ENCODE results near the gene PHACTR3.
"Not testable (repeated sequence)": the region's sequence is repeated elsewhere in the genome, so short reads cannot be mapped to it uniquely, and the experiment has no call there.

The PHACTR3 gene

DNA sequence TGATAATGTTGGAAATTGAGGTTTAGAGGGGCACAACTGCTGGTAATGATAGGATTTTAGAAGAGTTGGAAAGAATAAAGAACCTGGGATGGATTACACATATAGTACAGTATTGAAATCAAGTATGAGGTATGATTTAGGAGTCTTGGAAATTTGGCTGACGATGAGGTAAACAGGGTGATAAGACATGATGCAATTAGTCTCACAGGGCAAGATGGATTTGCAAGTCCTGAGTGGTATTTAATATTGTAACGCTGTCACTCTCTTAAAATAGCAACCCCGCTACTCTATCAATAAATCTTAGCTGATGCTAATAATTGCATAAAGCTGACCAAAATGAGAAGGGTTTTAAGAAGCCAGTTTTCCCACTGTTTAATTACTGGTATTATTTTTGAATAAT, 258.7 kb downstream of the PHACTR3 start:
- FAIRE-seq (no peak), DNase-seq (ENCODE audit: extremely low spot score, insufficient read length, low read depth) (no peak)

DNA sequence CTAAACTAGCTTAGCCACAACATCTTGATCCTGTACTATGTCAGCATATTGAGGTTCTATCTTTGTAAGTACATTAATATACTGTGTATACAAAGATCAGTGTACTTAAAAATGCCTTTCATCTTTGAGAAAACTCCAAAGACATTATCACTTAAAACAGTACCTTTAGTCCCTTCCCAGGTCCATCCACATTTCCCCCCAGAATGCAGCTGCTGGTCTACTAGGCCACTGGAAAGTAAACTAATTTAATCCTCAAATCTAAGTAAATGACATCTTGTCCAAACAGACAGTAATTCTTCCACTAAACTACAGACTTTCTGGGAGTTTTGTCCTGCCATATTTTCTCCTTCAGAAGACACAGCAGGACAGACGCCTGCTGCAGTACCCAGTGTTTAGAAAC, 260.4 kb downstream of the PHACTR3 start:
- no peak for FAIRE-seq
- no peak for DNase-seq (ENCODE audit: extremely low spot score, insufficient read length, low read depth)

DNA sequence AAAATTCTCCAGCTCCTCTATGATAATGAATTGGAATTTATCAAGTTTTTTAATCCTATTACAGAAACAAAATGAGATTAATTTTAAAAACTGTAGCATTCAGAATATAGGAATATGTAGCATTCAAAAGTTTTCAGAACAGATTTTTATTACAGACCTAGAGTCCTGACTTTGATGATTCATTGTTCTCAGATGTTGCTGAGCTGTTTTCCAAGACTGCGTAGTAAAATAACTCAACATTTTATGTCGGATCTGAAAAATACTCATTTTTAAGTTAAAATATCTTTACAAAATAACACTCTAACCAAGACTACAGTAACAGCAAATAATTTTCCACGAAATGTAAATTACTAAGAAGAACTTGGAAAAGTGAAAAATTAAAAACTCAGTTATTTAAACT, 262.0 kb downstream of the PHACTR3 start:
- no peak for DNase-seq (ENCODE audit: extremely low spot score, insufficient read length, low read depth)
- no peak for FAIRE-seq

DNA sequence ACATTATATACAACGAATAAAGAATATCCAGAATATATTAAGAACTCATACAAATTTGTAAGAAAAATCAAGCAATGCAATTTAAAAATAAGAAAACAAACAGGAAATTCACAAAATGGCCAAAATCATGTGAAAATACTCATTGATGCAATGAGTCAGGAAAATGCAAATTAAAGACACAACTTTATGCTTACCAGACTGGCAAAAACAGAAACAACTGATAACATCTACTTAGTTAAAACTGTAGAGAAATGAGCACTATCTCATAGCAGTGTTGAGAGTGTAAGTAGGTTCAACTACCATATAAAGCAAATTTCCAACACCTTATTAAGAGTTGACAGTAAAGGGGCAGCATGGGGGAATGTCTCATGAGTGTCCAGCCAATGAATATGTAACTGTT, 266.8 kb downstream of the PHACTR3 start:
- FAIRE-seq (no peak), DNase-seq (ENCODE audit: extremely low spot score, insufficient read length, low read depth) (no peak)

DNA sequence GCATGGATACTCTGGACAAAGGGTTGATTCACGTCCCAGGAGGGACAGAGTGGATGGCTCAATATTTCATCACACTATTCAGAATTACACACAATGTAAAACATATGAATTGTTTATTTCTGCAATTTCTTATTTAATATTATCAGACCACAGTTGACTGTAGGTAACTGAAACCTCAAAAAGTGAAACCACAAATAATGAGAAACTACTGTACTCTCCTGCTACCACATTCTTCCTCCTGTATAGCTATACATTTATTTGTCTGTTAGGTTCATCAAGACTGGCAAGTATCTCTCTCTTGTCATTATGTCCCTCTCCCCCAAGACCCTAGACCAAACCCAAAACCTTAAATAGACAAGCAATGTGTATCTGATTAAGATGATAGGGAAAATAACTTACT, 269.1 kb downstream of the PHACTR3 start:
- no peak for DNase-seq (ENCODE audit: extremely low spot score, insufficient read length, low read depth)
- FAIRE-seq: no peak

DNA sequence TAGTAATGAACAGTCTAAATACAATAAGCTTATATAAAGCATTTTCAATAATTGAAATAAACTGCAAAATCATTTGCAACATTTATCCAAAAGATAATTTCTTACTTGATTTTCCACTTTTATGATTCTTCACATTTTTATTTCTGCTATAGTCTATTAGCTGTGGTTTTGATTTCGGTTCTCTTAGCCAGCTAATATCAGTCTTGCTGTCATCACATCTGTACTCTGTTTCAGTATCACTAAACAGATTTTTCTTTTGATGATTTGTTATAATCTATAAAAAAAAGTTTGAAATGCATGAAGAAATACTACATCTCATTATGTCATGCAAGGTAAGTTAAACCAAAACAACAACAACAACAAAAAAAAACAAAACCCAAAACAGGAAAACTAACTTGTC, 275.9 kb downstream of the PHACTR3 start:
- no peak for FAIRE-seq

DNA sequence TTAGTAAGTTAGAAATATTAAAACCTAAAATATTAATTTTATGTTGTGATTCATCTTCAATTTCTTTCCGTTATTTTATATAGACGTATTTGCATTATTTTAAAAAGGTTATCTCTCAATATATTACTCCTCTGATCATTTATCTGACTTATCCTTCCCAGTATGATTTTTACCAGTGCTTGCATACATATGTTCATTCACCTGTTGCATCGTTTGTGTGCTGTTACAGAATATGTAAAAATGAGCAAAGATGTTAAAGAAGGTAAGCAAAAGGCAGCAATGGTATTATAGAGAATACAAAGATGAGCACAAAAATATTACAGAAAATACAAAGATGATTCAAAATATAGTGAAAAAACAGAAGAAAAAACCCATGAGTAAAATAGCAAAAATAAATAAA, 280.2 kb downstream of the PHACTR3 start:
- DNase-seq (ENCODE audit: extremely low spot score, insufficient read length, low read depth) (no peak), FAIRE-seq (no peak)

More for the DNA sequence above, 275.9 kb downstream of the PHACTR3 start:
- DNase-seq (ENCODE audit: extremely low spot score, insufficient read length, low read depth): no peak

DNA sequence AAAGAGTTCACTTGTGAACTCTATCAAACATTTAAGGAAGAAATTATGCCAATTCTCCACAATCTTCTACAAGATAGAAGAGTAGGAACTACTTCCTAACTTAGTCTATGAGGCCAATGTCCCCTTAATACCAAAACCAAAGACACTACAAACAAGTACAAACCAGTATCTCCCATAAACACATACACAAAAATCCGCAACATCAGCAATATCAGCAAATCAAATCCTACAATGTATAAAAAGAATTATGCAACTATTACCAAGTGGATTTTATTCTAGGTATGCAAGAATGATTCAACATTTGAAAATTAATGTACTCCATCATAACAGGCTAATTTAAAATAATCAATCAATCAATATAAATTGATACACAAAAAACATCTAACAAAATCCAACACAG, 283.7 kb downstream of the PHACTR3 start:
- FAIRE-seq: no peak

DNA sequence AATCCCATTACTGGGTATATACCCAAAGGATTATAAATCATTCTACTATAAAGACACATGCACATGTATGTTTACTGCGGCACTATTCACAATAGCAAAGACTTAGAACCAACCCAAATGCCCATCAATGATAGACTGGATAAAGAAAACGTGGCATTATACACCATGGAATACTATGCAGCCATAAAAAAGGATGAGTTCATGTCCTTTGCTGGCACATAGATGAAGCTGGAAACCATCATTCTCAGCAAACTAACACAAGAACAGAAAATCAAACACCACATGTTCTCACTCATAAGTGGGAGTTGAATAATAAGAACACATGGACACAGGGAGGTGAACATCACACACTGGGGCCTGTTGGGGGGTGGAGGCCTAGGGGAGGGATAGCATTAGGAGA, 285.7 kb downstream of the PHACTR3 start:
- not testable (repeated sequence) for DNase-seq (ENCODE audit: extremely low spot score, insufficient read length, low read depth); FAIRE-seq

More for the DNA sequence above, 283.7 kb downstream of the PHACTR3 start:
- DNase-seq (ENCODE audit: extremely low spot score, insufficient read length, low read depth): no peak

DNA sequence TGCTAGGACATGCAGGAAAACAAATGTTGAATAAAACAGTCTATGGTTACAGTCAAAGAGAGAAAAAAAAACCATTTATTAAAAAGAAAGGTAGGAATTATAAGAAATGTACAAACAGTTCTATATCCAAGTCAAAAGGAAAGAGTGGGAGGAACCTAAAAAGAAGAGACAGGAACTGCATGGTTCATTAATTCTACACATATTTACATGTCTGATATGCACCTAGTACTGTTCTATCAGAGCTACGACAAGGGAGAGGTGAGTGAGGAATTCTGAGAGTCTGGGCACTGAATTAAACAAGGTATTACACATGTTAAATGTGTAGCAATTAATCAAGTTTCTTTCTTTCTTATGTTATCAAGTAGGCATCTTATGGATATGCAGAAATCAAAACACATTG, 287.2 kb downstream of the PHACTR3 start:
- no peak for FAIRE-seq

DNA sequence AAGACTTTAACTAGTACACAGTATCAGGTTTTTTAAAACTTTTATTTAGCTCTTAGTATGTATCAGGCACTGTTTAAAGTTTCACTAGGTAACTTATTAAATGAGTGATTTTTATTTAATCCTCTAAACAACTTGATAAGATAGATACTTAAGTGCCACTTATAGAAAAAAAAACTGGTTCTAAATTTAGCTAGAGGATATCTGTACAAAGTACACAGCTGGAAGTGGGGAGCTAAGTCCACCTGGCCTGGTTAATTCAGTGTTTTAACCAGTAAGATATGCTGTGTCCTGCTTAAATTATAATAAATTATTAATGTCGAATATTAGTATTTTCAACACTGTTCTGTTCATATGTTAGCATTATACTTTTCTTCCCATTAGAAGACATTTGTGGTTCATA, 291.6 kb downstream of the PHACTR3 start:
- FAIRE-seq (no peak), DNase-seq (ENCODE audit: extremely low spot score, insufficient read length, low read depth) (no peak)

More for the DNA sequence above, 287.2 kb downstream of the PHACTR3 start:
- no peak for DNase-seq (ENCODE audit: extremely low spot score, insufficient read length, low read depth)
